Stimulated activated CD8-positive, alpha-beta memory T cell treated with anti-CD3 and anti-CD28 coated beads, Interleukin-4, amount 100 ng/mL, for 1 hour (primary cell): ENCODE results near the gene TEC.

Experiments
- DNase-seq, 2 donors: peaks; one replicate each; pipeline ENCODE4 v3.0.0-alpha.2; 2020; ENCODE audit warnings: low read depth in 2 of 2, low spot score in 1 of 2

Gene TEC

GRCh38 chr4:48127231-48127630, 142.4 kb downstream of the TEC start:
- no peak for DNase-seq

DNA sequence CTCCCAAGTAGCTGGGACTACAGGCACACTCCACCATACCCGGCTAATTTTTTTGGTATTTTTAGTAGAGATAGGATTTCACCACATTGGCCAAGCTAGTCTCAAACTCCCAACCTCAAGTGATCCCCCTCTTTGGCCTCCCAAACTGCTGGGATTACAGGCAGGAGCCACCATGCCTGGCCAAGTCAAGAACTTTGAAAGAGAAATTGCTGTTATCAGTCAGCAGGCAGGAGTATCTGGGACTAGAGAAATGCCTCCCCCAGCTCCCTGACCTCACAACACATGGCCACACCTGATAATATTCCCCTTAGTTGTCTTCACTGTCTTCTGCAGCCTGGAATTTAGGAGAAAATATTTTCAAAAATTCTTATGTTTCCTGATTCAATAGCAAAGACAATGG, 143.0 kb downstream of the TEC start:
- no peak for DNase-seq

DNA sequence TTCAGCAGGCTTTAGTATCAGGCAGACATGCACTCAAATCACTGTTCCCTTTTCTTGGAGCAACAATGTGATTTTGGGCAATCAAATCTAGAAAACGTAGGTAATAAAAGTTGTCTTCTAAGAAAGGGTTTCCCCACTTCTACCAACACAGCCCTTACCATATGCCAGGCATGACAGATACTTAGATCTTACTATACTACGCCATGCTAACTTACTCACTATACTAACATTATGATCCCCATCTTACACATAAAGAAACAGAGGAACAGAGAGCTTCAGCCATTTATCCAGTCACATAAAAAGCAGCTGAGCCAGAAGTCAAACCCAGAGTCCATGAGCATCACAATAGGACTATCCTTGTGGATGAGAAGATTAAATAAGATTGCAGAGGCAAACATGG, 144.8 kb downstream of the TEC start:
- no peak for DNase-seq

GRCh38 chr4:48122756-48123155, 146.9 kb downstream of the TEC start:
- no peak for DNase-seq

- no peak for DNase-seq
Observed at GRCh38 chr4:48121180-48121579, 148.5 kb downstream of the TEC start.

- no peak for DNase-seq
Observed at GRCh38 chr4:48120132-48120531, 149.5 kb downstream of the TEC start.

DNA sequence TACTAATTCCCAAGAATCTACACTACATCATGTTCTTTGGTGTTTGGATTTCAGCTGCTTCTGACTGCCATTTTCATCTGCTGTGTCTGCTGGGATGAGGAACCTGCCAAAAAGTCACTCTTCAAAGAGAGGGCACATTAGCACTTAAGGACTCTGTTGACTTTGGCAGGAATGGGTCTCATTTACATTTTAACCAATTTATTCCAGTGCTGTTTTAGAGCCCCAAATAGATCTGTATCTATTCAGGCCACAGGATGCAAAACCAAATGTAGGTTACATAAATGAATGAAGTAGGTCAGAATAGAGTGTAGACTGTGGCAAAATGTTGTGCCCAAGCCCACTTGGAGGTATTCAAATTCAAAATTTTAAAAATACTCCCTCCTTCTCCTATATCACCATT, 150.0 kb downstream of the TEC start:
- no peak for DNase-seq

GRCh38 chr4:48118081-48118480, 151.6 kb downstream of the TEC start:
- DNase-seq, result no peak

DNA sequence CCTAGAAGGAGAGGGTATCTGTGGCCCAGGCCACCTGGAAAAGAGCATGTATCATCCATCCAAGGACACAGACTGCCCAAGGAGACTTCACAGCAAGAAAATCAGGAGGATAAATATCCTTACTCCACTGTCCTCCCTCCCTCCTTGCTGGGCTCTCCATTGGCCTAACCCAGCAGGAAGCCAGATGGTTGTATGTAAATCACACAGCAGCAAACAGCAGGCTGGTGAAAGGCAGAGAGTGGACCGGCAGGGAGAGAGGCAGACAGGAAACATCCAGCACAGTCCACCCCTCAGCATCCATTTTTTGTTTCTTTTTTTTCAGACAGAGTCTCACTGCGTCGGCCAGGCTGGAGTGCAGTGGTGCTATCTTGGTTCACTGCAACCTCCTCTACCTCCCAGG, 153.1 kb downstream of the TEC start:
- no peak for DNase-seq

DNA sequence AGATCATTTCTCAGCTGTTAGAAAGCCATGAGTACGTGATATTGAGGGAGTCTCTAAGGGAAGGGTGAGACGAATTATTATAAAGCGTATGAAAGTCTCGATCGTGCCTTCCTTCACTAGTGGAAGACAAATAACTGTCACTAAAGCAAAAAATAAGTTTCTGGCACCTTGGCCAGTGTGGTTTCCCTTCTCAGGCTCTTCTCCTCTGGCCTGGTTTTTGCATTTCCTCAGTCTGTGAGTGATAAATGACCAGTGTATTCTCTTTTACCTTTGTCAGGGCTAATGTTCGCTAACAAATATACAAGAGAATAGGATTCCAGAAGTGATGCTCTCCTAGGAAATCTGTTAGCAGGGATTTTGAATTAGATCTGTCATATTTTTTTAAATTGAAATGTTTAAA, 155.2 kb downstream of the TEC start:
- no peak for DNase-seq

DNA sequence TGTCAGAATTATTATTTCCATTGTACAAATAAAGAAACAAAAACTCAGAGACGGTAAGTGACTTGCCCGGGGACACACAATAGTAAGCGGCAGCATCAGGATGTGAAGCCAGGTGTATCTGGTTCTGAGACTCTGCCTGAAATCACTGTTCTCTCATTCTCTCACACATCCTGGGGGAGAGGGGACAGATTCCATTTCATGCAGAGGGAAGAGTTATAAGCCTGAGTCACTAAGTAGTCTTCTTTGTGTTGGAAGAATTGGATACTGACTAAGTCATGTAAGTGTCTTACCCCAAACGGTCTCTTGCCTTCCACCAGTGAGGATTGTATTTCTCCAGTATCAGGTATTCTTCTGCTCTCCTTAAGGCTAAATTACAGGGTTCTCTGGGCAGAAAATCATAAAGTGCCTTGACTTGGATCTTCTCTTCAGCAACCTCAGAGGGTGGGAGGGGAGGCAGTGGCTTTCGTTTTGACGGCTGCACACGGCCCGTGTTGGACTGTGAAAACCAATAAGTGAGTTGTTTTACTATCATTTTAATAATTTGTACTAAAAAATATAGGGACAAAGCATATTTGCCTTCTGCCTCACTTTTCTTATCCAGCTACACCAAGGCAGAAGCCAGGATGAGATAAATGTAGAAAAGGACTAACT, 157.5 kb downstream of the TEC start:
- DNase-seq, result no peak

DNA sequence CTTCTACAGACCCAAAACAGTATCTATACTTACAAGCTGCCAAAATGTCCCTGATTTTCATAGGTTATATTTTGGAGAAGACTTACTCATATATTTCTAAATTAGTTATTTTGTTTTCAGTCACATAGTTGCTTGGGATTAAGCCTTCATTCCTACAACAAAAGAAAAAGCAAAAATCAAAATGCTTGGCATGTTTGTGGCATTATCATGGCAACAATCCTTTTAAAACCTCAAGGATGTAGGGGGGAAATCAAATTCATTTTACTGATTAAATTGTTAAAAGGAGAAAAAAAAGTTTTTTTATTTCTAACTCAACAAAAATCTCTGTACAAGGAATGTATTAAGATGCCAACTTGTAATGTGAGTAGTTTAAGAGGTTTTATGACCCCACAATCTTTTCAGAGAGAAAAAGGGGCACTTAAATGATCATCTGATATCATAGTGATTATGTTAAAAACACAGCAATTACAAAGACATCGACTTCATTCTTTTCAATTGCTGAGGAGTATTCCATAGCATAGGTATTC, 159.1 kb downstream of the TEC start:
- DNase-seq, result no peak

DNA sequence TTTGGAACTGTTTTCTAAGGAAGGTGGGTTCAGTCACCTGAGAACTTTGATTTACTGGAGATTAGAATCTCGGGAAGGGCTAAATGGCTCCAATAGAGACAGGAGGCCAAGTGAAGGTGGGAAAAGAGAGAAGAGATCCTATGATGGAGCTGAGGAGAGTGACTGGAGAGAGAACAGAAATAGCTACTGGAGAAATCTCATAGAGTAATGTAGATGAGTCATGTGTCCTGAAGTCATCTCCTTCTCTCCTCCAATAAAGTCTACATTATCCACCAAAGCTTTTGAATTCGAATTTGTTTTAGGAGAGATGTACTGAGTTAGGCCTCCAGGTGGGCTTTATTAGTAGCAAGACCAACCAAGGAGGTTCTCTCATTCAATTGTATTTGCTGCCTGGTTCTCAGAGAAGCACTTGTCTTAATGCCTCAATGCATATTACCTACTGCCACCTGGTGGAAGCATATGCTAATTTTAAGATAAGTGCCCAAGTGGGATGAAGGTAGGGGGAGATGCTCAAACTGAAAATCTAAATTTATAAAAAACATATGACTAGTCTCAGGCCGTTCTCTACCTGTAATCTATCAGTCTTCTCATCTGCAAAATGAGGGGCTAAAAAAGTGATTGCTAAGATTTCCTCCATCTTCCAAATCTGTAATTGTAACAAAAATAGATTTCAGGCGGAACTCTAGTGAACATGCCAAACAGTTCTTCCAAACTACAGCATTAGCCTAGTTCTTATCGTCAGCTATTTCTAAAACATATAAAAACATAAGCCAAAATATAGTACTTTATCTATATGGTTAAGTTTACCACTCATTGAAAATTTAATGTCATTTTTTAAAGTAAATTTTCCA, 160.0 kb downstream of the TEC start:
- no peak for DNase-seq

- DNase-seq, result no peak
Observed at GRCh38 chr4:48108309-48109073, 161.1 kb downstream of the TEC start.

DNA sequence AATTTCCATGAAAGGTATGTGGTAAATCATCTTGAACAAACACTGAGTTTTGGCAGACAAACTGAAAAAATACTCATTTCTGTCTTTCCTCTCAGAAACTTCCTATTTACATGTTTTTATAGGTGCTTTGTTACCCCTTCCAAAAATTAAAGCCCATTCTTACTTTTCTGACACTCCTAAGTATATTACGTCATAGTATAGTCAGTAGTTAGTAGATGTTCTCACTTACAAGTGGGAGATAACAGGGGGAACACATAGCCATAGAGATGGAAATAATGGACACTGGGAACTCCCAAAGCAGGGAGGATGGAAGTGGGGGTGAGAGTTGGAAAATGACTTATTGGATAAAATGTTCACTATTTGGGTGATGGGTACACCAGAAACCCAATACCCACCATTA, 164.4 kb downstream of the TEC start:
- DNase-seq, result no peak

GRCh38 chr4:48103483-48104139, 166.0 kb downstream of the TEC start:
- no peak for DNase-seq

DNA sequence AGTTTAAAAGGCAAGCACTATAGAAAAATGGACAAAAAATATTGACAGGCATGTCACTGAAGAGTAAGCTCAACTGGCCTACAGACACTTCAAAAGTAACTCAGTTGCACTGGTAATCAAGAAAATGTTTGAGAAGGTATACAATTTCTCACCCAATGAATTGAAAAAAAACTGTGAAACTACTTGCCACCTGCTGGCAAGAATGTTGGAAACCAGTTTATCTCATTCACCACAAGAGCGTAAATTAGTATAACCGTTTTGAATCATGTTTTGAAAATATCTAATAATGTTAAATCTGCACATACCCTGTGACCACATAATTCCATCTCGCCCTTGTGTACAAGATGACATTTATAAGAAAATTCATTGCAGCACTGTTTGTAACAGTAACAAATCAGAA, 167.3 kb downstream of the TEC start:
- no peak for DNase-seq

DNA sequence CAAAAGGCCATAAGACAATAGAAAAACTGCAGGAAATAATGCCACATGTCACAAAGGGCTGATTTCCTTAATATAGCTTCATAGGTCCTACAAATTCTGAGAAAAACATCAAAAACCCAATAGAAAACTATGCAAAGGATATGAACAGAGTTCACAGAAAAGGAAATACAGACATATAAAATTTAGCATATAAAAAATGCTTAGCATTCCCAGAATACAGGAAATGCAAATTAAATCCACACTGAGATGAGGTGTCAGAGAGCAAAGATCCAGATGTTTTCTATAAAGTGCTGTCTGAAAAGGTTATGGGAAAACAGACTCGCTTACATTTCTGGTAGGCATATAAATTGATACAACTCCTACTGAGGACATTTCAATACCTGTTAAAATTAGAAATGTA, 169.4 kb downstream of the TEC start:
- no peak for DNase-seq

DNA sequence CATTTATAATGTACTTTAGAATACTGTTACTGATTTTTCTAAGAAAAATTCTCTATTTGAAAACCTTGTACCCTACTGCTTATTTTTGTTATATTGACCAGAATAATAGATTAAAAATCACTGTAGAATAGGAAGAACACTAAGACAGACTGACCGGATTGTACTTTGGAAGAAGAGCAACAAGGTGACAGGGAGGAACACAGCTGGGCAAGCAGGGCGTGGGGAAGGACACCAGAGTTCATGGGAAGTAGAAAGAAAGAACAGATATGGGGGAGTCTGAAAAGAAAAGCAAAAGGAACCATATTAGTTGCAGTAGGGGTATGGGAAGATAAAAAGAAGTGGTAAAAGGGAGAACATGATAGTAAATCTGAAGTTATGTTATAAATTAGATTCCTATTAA, 174.2 kb downstream of the TEC start:
- DNase-seq, result no peak

- DNase-seq, result no peak
Observed at GRCh38 chr4:48093991-48094416, 175.6 kb downstream of the TEC start.

DNA sequence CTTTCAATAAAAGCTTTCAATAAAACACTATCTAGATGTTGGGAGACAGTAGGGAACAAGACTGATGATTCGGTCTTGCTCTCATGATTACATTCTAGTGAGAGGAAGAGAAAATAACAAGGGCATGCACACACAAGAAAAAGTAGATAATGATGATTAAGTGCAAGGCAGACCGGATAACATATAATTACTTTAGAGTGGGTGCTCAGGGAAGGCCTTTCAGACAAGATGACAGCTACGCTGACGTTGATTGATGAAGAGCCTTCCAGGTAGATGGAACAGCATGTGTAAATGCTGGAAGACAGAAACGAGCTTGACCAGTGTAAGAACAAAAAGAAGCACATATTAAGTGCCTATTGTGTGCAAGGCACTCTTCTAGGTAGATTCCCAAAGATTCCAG, 179.0 kb downstream of the TEC start:
- no peak for DNase-seq
